CD4-positive, CD25-positive, alpha-beta regulatory T cell (primary cell): ENCODE measurements around the gene GATM. TPM values are rescaled to one million over a fixed set of nuclear protein-coding genes. Genes with fewer than 3 reads are reported as not detected.
A peak's percentile ranks its signal among the peaks of the same experiment; 100 is the strongest.
"Not testable (repeated sequence)": the region's sequence is repeated elsewhere in the genome, so short reads cannot be mapped to it uniquely, and the experiment has no call there.

Source experiments
- ATAC-seq, 2 donors: fragments of 150-1000 bp; cut with Tn5 transposase; one replicate each; pipeline ENCODE4 v1.10.0; 2021; ENCODE audit warnings: low read depth in 2 of 2, moderate number of reproducible peaks in 2 of 2, moderate library complexity in 1 of 2
- DNase-seq, 3 donors: peaks; one replicate each; pipeline versions ENCODE4 v3.0.0 to v3.0.0-alpha.2; 2012 to 2022; ENCODE audit warnings: mixed read lengths in 1 of 3
- H3K27ac ChIP-seq: one replicate; pipeline ENCODE4 v1.7.0; 2013; ENCODE audit warnings: mild to moderate bottlenecking, low read length; ENCODE audit not compliant: insufficient read depth, poor library complexity, severe bottlenecking
- H3K27me3 ChIP-seq: one replicate; pipeline ENCODE4 v1.7.0; 2013; ENCODE audit warnings: low read length; ENCODE audit not compliant: control insufficient read depth, insufficient read depth
- H3K36me3 ChIP-seq: one replicate; pipeline ENCODE4 v1.7.0; 2013; ENCODE audit warnings: mild to moderate bottlenecking, low read length, moderate library complexity; ENCODE audit not compliant: control insufficient read depth, insufficient read depth
- H3K4me1 ChIP-seq: 2 replicates; pipeline ENCODE4 v1.7.0; 2013; ENCODE audit warnings: mild to moderate bottlenecking, low read length; ENCODE audit not compliant: insufficient read depth, control insufficient read depth, poor library complexity, severe bottlenecking
- H3K4me3 ChIP-seq: one replicate; pipeline ENCODE4 v1.7.0; 2013; ENCODE audit warnings: low read depth, mild to moderate bottlenecking, low read length, moderate library complexity
- H3K9me3 ChIP-seq, 2 experiments: 1 replicate in 1 of 2; 2 replicates in 1 of 2; pipeline ENCODE4 v1.7.0; 2013; ENCODE audit warnings: low read length in 2 of 2, mild to moderate bottlenecking in 1 of 2, moderate library complexity in 1 of 2; ENCODE audit not compliant: control insufficient read depth in 2 of 2
- H3K27ac Mint-ChIP-seq, 3 donors: one replicate each; pipeline ENCODE4 v1.8.0; 2020 to 2022; ENCODE audit warnings: mild to moderate bottlenecking in 3 of 3, mixed read lengths in 3 of 3, moderate library complexity in 2 of 3
- H3K27me3 Mint-ChIP-seq: one replicate; pipeline ENCODE4 v1.8.0; 2022; ENCODE audit warnings: mild to moderate bottlenecking, mixed read lengths
- H3K36me3 Mint-ChIP-seq: one replicate; pipeline ENCODE4 v1.8.0; 2020; ENCODE audit warnings: mixed read lengths
- H3K4me1 Mint-ChIP-seq, 4 donors: one replicate each; pipeline ENCODE4 v1.8.0; 2020 to 2022; ENCODE audit warnings: mixed read lengths in 4 of 4, mild to moderate bottlenecking in 1 of 4
- H3K4me3 Mint-ChIP-seq, 4 donors: one replicate each; pipeline ENCODE4 v1.8.0; 2020 to 2022; ENCODE audit warnings: mild to moderate bottlenecking in 4 of 4, mixed read lengths in 4 of 4, moderate library complexity in 3 of 4
- H3K9me3 Mint-ChIP-seq, 7 donors: one replicate each; pipeline ENCODE4 v1.8.0; 2020 to 2022; ENCODE audit warnings: mixed read lengths in 7 of 7, mild to moderate bottlenecking in 3 of 7, moderate library complexity in 2 of 7
- polyA plus RNA-seq, 4 donors: library from polyadenylated mRNA; unstranded; fragments of 300-500 nt; fragmentation: Illumina TruSeq; gene quantifications; one replicate each; pipeline ENCODE4 v1.2.3, GENCODE V29; 2021
- total RNA-seq: library from RNA; stranded (reverse); gene quantifications from one replicate; pipeline ENCODE4 v1.2.3, GENCODE V29; 2022

The GATM gene
- total and polyA plus RNA-seq, 5 donors from 2014 or later, result 0.16 to 1.0 (median 0.86) TPM

GRCh38 chr15:45375836-45376235 lies 2.5 kb downstream of the GATM start:
- Mint-ChIP-seq H3K4me1 (peaks cover 3 to 17% (median 11%) of the 10 kb centered on the region in 4 donors), H3K27me3 (peaks cover 86% of the 10 kb centered on the region), H3K4me3 (peak overlapping the region in 1 of 4 donors; percentile 39), H3K36me3 (no peaks in the 10 kb centered on the region), H3K9me3 (peaks cover 0 to 6% (median 0%) of the 10 kb centered on the region in 7 donors), H3K27ac (no peak overlapping the region)
- H3K9me3 ChIP-seq, result no peaks in the 10 kb centered on the region
- H3K4me1 ChIP-seq, result peaks cover 20% of the 10 kb centered on the region
- ATAC-seq (no peak), DNase-seq (no peak)
- no peak overlapping the region for H3K27ac ChIP-seq
- no peaks in the 10 kb centered on the region for H3K36me3 ChIP-seq
- peaks cover 35% of the 10 kb centered on the region for H3K27me3 ChIP-seq
- H3K4me3 ChIP-seq, result no peak overlapping the region

DNA sequence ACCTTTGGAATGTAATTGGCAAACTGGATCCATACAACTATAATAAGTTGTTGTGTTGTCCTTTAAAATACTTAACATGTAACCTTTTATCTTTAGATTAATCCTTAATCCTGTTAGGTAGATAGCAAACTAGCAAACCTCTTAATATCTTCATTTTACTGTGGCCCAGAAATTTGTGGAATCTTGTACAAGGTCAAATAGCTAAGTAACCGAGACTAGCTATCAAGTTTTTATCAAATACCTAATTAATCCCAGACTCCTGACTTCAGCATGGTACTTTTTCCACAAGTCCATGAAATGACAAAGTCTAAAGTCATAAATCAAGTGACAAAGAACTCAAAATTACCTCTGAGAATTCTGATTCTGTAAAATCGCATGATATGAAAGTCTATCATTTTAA lies 4.4 kb downstream of the GATM start:
- peaks cover 31% of the 10 kb centered on the region for H3K27me3 ChIP-seq
- peaks cover 0 to 6% (median 0%) of the 10 kb centered on the region in 7 donors for H3K9me3 Mint-ChIP-seq
- no peak overlapping the region for H3K27ac ChIP-seq
- H3K4me1 Mint-ChIP-seq, result peaks cover 0 to 17% (median 10%) of the 10 kb centered on the region in 4 donors
- ATAC-seq, result no peak
- peaks cover 80% of the 10 kb centered on the region for H3K27me3 Mint-ChIP-seq
- no peaks in the 10 kb centered on the region for H3K9me3 ChIP-seq
- H3K36me3 ChIP-seq, result no peaks in the 10 kb centered on the region
- H3K36me3 Mint-ChIP-seq, result no peaks in the 10 kb centered on the region
- H3K4me1 ChIP-seq, result peaks cover 20% of the 10 kb centered on the region
- no peak overlapping the region for H3K27ac Mint-ChIP-seq
- no peak for DNase-seq
- H3K4me3 ChIP-seq, result no peak overlapping the region
- no peak overlapping the region for H3K4me3 Mint-ChIP-seq

GRCh38 chr15:45372041-45372995 lies 6.0 kb downstream of the GATM start:
- H3K4me1 ChIP-seq, result peaks cover 6% of the 10 kb centered on the region
- H3K9me3 Mint-ChIP-seq, result peaks cover 0 to 6% (median 0%) of the 10 kb centered on the region in 7 donors
- no peaks in the 10 kb centered on the region for H3K9me3 ChIP-seq
- ATAC-seq (no peak), DNase-seq (no peak)
- peaks cover 26% of the 10 kb centered on the region for H3K27me3 ChIP-seq
- H3K4me3 ChIP-seq, result no peak overlapping the region
- H3K27me3 Mint-ChIP-seq, result peaks cover 74% of the 10 kb centered on the region
- no peak overlapping the region for H3K27ac ChIP-seq
- H3K27ac Mint-ChIP-seq, result no peak overlapping the region
- H3K36me3 Mint-ChIP-seq, result no peaks in the 10 kb centered on the region
- no peaks in the 10 kb centered on the region for H3K36me3 ChIP-seq
- no peak overlapping the region for H3K4me3 Mint-ChIP-seq
- peaks cover 0 to 10% (median 4%) of the 10 kb centered on the region in 4 donors for H3K4me1 Mint-ChIP-seq

- no peaks in the 10 kb centered on the region for H3K36me3 ChIP-seq
- H3K9me3 Mint-ChIP-seq, result peaks cover 0 to 6% (median 0%) of the 10 kb centered on the region in 7 donors
- H3K4me1 ChIP-seq, result no peaks in the 10 kb centered on the region
- no peak for DNase-seq
- H3K4me1 Mint-ChIP-seq, result peaks cover 0 to 6% (median 1%) of the 10 kb centered on the region in 4 donors
- no peaks in the 10 kb centered on the region for H3K9me3 ChIP-seq
- H3K4me3 ChIP-seq, result no peak overlapping the region
- H3K27ac Mint-ChIP-seq, result no peak overlapping the region
- ATAC-seq, result no peak
- H3K27me3 ChIP-seq, result peaks cover 21% of the 10 kb centered on the region
- peaks cover 70% of the 10 kb centered on the region for H3K27me3 Mint-ChIP-seq
- H3K36me3 Mint-ChIP-seq, result no peaks in the 10 kb centered on the region
- H3K4me3 Mint-ChIP-seq, result no peak overlapping the region
- no peak overlapping the region for H3K27ac ChIP-seq
Observed at GRCh38 chr15:45371546-45371945, 6.8 kb downstream of the GATM start.

DNA sequence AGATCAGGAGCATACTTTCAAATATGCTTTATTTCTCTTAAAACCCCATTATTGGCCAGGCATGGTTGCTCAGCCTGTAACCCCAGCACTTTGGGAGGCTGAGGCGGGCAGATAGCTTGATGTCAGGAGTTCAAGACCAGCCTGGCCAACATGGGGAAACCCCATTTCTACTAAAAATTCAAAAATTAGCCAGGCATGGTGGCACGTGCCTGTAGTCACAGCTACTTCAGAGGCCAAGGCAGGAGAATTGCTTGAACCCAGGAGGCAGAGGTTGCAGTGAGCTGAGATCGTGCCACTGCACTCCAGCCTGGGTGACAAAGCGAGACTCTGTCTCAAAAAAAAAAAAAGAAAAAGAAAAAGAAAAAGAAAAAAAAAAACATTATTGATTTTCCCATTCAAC lies 8.3 kb downstream of the GATM start:
- H3K9me3 ChIP-seq, H3K4me1 ChIP-seq, H3K4me3 ChIP-seq, DNase-seq, H3K4me1 Mint-ChIP-seq, H3K9me3 Mint-ChIP-seq, H3K27ac ChIP-seq, H3K36me3 ChIP-seq, H3K27ac Mint-ChIP-seq, H3K36me3 Mint-ChIP-seq, ATAC-seq, H3K4me3 Mint-ChIP-seq: not testable (repeated sequence)
- peaks cover 62% of the 10 kb centered on the region for H3K27me3 Mint-ChIP-seq
- peaks cover 12% of the 10 kb centered on the region for H3K27me3 ChIP-seq

- H3K4me1 ChIP-seq, H3K27ac Mint-ChIP-seq, H3K9me3 ChIP-seq, H3K4me3 Mint-ChIP-seq, H3K4me1 Mint-ChIP-seq, DNase-seq, H3K36me3 Mint-ChIP-seq, H3K27ac ChIP-seq, H3K36me3 ChIP-seq, ATAC-seq, H3K4me3 ChIP-seq, H3K9me3 Mint-ChIP-seq: not testable (repeated sequence)
- H3K27me3 ChIP-seq, result peaks cover 13% of the 10 kb centered on the region
- H3K27me3 Mint-ChIP-seq, result peaks cover 43% of the 10 kb centered on the region
Observed at GRCh38 chr15:45367222-45367621, 11.1 kb downstream of the GATM start.

DNA sequence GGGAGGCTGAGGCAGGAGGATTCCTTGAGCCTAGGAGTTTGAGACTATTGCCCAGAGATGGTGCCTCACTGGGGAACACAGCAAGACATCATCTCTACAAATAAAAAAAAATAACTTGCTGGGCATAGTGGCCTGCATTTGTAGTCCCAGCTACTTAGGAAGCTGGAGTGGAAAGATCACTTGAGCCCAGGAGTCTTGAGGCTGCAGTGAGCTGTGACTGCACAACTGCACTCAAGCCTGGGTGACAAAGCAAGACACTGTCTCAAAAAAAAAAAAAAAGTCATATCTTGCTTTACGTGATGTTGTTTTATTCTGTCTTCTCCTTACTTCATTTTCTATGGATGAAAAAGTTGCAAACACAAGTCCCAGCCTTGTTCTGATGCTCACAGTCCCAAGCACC lies 14.1 kb downstream of the GATM start:
- Histone ChIP-seq H3K4me1 (no peaks in the 10 kb centered on the region), H3K36me3 (no peaks in the 10 kb centered on the region), H3K27ac (no peak overlapping the region), H3K4me3 (no peak overlapping the region), H3K9me3 (no peaks in the 10 kb centered on the region), H3K27me3 (peaks cover 6% of the 10 kb centered on the region)
- no peak for DNase-seq
- ATAC-seq, result no peak
- Mint-ChIP-seq H3K36me3 (no peaks in the 10 kb centered on the region), H3K4me3 (no peak overlapping the region), H3K27me3 (peaks cover 24% of the 10 kb centered on the region), H3K27ac (no peak overlapping the region), H3K9me3 (no peaks in the 10 kb centered on the region), H3K4me1 (no peaks in the 10 kb centered on the region)

DNA sequence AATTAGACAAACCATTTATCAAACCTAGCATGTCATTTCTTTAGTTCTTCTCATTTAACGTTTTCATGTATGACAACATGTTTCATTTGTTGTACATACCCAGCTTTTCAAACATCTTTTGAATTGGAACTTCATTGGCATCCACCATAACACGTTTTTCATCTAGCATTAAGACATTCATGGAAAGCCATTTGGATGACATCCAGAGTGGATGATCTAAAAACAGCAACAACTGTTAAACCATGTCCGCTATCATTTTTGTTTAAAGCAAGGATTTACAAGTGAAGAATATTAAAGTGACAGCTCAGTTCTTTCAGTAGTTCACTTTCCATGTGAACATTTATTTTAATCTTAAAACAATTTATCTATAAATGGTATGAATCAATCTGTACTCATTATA lies 14.5 kb downstream of the GATM start:
- no peaks in the 10 kb centered on the region for H3K36me3 ChIP-seq
- ATAC-seq, result no peak
- no peaks in the 10 kb centered on the region for H3K9me3 Mint-ChIP-seq
- H3K9me3 ChIP-seq, result no peaks in the 10 kb centered on the region
- H3K27ac Mint-ChIP-seq, result no peak overlapping the region
- H3K27me3 Mint-ChIP-seq, result peaks cover 22% of the 10 kb centered on the region
- H3K4me3 ChIP-seq, result no peak overlapping the region
- no peak overlapping the region for H3K27ac ChIP-seq
- no peaks in the 10 kb centered on the region for H3K4me1 ChIP-seq
- peaks cover 6% of the 10 kb centered on the region for H3K27me3 ChIP-seq
- H3K4me3 Mint-ChIP-seq, result no peak overlapping the region
- H3K36me3 Mint-ChIP-seq, result no peaks in the 10 kb centered on the region
- no peak for DNase-seq
- no peaks in the 10 kb centered on the region for H3K4me1 Mint-ChIP-seq
